ENCODE measurements around the gene RAMP1.
"Not testable (repeated sequence)": the region's sequence is repeated elsewhere in the genome, so short reads cannot be mapped to it uniquely, and the experiment has no call there.

Gene RAMP1

GRCh38 chr2:237951354-237951753 is 91.9 kb downstream of the RAMP1 start:
- DNase-seq (ENCODE audit: low read depth): not testable (repeated sequence)

- no peak for DNase-seq (ENCODE audit: low read depth)
These were observed 92.5 kb downstream of the RAMP1 start for GRCh38 chr2:237951878-237952277.

DNA sequence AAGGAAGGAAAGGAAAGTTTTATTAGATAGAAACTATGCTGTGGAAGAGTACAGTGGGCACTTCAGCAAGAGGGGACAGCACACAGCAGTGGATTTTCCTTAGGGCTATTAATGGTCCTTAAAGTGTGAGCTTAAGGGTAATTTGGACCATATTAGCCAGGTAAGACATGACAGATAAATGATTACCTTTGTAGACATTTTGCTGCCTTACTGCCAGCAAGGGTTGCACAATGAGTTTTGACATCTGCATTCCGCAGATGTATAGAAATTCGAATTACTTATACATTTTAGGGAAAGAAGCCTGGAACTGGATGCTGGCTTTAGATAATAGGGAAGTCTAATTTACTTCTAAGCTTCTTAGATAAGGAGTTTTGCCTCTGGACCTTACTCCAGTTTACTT is 93.4 kb downstream of the RAMP1 start:
- no peak for DNase-seq (ENCODE audit: low read depth)

GRCh38 chr2:237955640-237956401 is 96.4 kb downstream of the RAMP1 start:
- DNase-seq (ENCODE audit: low read depth): no peak

DNA sequence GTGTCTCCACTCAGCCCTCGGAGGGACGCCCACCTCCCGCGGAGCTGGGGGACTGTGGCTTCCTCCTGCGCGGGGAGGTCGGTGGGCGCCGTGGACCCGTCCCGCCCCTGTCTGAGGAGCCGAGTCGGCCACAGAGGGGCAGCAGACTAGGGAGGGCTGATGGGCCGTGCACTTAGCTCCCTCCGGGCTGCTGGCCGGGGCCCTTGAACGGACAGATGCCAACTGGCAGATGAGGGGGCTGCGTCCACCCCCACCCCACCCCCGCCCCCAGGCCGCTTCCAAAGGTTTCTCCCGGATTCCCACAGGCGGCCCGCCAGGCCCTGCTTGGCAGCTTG is 96.9 kb downstream of the RAMP1 start:
- no peak for DNase-seq (ENCODE audit: low read depth)

- DNase-seq (ENCODE audit: low read depth): no peak
These were observed 102.2 kb downstream of the RAMP1 start for GRCh38 chr2:237961637-237962036.
